HepG2 (cell line): ENCODE results near the gene LRRN2. TPM values are rescaled to one million over a fixed set of nuclear protein-coding genes. Genes with fewer than 3 reads are reported as not detected.

Experiments used
- ATAC-seq: fragments of 200-7000 bp; cut with Tn5 transposase; 3 replicates; pipeline ENCODE4 v1.9.1; 2020; ENCODE audit warnings: mild to moderate bottlenecking, moderate library complexity
- BruUV-seq: library from RNA; stranded (reverse); fragments of 400-500 nt; replicated peaks from 2 replicates; lab custom pipeline; 2021; lab: Mats Ljungman, UMichigan
- CTCF ChIA-PET: fragments of 300-600 bp; formaldehyde crosslinking; extraction: SDS; loops from one replicate; lab custom pipeline; 2021; ENCODE audit warnings: low total read pairs, inconsistent platforms, low intra/inter-chr PET ratio; lab: Yijun Ruan, JAX
- POLR2A ChIA-PET: fragments of 350-600 bp; sonication (Branson Sonifier 250); formaldehyde crosslinking; loops from one replicate; lab custom pipeline; 2020; ENCODE audit warnings: antibody characterized with exemption, inconsistent platforms; lab: Yijun Ruan, JAX
- DNase-seq: peaks from one replicate; pipeline ENCODE4 v3.0.0-alpha.2; 2015; ENCODE audit warnings: low spot score
- FAIRE-seq: peaks from 3 replicates; lab custom pipeline; 2011; peaks lifted over from hg19 to GRCh38; lab: Jason Lieb, UNC
- H2AFZ ChIP-seq: one replicate; pipeline ENCODE4 v1.6.1; 2011; ENCODE audit warnings: low read length, inconsistent platforms
- H3K27ac ChIP-seq: fragments of 300-600 bp; 3 replicates; pipeline ENCODE4 v1.8.0; 2011; ENCODE audit warnings: mixed run types, mild to moderate bottlenecking, mixed read lengths, low read length, inconsistent platforms; ENCODE audit not compliant: insufficient read depth; ENCODE audit errors: extremely low read length
- H3K27me3 ChIP-seq, 2 experiments: fragments of 200-600 bp in 1 of 2; 2 replicates in 1 of 2; 3 replicates in 1 of 2; pipeline versions ENCODE4 v1.6.0 to v1.8.0; 2011; ENCODE audit warnings: low read length in 2 of 2, mild to moderate bottlenecking in 2 of 2, moderate library complexity in 2 of 2, inconsistent platforms in 1 of 2; ENCODE audit not compliant: insufficient read depth in 2 of 2, control insufficient read depth in 1 of 2
- H3K36me3 ChIP-seq, 2 experiments: fragments of 200-600 bp in 1 of 2; replicated peaks in 1 of 2; 2 replicates in 1 of 2; 3 replicates in 1 of 2; pipeline versions ENCODE4 v1.5.1 to v1.8.0; 2011; ENCODE audit warnings: low read length in 2 of 2, inconsistent platforms in 1 of 2; ENCODE audit not compliant: insufficient read depth in 2 of 2, control insufficient read depth in 1 of 2
- H3K4me1 ChIP-seq: 2 replicates; pipeline ENCODE4 v1.5.1; 2012; ENCODE audit warnings: low read length, inconsistent platforms; ENCODE audit not compliant: insufficient read depth
- H3K4me2 ChIP-seq: 2 replicates; pipeline ENCODE4 v1.6.0; 2011; ENCODE audit warnings: low read depth, low read length, inconsistent platforms
- H3K4me3 ChIP-seq, 3 experiments: fragments of 200-600 bp in 1 of 3; sonication (generic), shearing (Covaris generic) in 1 of 3; replicated peaks in 1 of 3; 2 replicates each; pipeline ENCODE4 v1.5.1; 2011 to 2016; ENCODE audit warnings: low read length in 3 of 3, inconsistent platforms in 2 of 3, low read depth in 2 of 3, mild to moderate bottlenecking in 2 of 3, control low read depth in 1 of 3, mixed read lengths in 1 of 3; ENCODE audit not compliant: insufficient read depth in 1 of 3
- H3K79me2 ChIP-seq: one replicate; pipeline ENCODE4 v1.6.1; 2011; ENCODE audit warnings: low read length, inconsistent platforms; ENCODE audit not compliant: insufficient read depth
- H3K9ac ChIP-seq: 2 replicates; pipeline ENCODE4 v1.6.0; 2011; ENCODE audit warnings: mild to moderate bottlenecking, low read depth, low read length, inconsistent platforms; ENCODE audit not compliant: insufficient read depth
- H3K9me3 ChIP-seq: 2 replicates; pipeline ENCODE4 v1.5.1; 2012; ENCODE audit warnings: mild to moderate bottlenecking, low read length
- H4K20me1 ChIP-seq: 2 replicates; pipeline ENCODE4 v1.6.0; 2011; ENCODE audit warnings: inconsistent platforms, mild to moderate bottlenecking, low read length, moderate library complexity; ENCODE audit not compliant: insufficient read depth
- ATF5 ChIP-seq: sonication (generic); formaldehyde crosslinking; IDR thresholded peaks from 2 replicates; pipeline ENCODE4 v1.4.0; 2020; ENCODE audit warnings: mild to moderate bottlenecking, low read depth, missing genetic modification reagents
- GRHL1 ChIP-seq: sonication (generic); formaldehyde crosslinking; conservative IDR thresholded peaks from 2 replicates; pipeline ENCODE4 v1.8.0; 2022; ENCODE audit warnings: missing genetic modification reagents
- NAIF1 ChIP-seq: sonication (generic); formaldehyde crosslinking; IDR thresholded peaks from 2 replicates; pipeline ENCODE4 v1.5.0; 2020; ENCODE audit warnings: mild to moderate bottlenecking, missing genetic modification reagents, borderline replicate concordance
- NR1H2 ChIP-seq: sonication (generic); formaldehyde crosslinking; IDR thresholded peaks from 2 replicates; pipeline ENCODE4 v1.8.1; 2022; ENCODE audit warnings: low read depth, missing genetic modification reagents, borderline replicate concordance
- RAD21 ChIP-seq: fragments of 450-650 bp; formaldehyde crosslinking; IDR thresholded peaks from 2 replicates; pipeline ENCODE4 v1.5.0; 2020; ENCODE audit warnings: mild to moderate bottlenecking
- TCF12 ChIP-seq, 2 experiments: fragments of 450-650 bp in 1 of 2; sonication (generic) in 1 of 2; formaldehyde crosslinking in 1 of 2; IDR thresholded peaks; 2 replicates each; pipeline versions ENCODE4 v1.6.1 to v1.8.0; 2017 to 2022; ENCODE audit warnings: antibody characterized with exemption in 1 of 2, mild to moderate bottlenecking in 1 of 2, missing genetic modification reagents in 1 of 2, moderate library complexity in 1 of 2
- TCF7 ChIP-seq: sonication (generic); IDR thresholded peaks from 2 replicates; pipeline ENCODE4 v1.6.1; 2016; ENCODE audit warnings: antibody characterized with exemption, low read depth
- TEF ChIP-seq: sonication (generic); formaldehyde crosslinking; IDR thresholded peaks from 2 replicates; pipeline ENCODE4 v1.5.0; 2020; ENCODE audit warnings: missing genetic modification reagents
- YY1 ChIP-seq: IDR thresholded peaks from 2 replicates; pipeline ENCODE4 v1.6.1; 2011; ENCODE audit warnings: low read length, low read depth, moderate library complexity, mild to moderate bottlenecking; ENCODE audit not compliant: insufficient read depth, insufficient replicate concordance
- ZBTB14 ChIP-seq: sonication (generic); formaldehyde crosslinking; IDR thresholded peaks from 2 replicates; pipeline ENCODE4 v1.4.0; 2020; ENCODE audit warnings: missing genetic modification reagents
- ZNF446 ChIP-seq: sonication (generic); formaldehyde crosslinking; IDR thresholded peaks from 2 replicates; pipeline ENCODE4 v1.5.0; 2020; ENCODE audit warnings: mild to moderate bottlenecking, missing genetic modification reagents
- ZNF484 ChIP-seq: sonication (generic); formaldehyde crosslinking; IDR thresholded peaks from 2 replicates; pipeline ENCODE4 v1.5.1; 2020; ENCODE audit warnings: mild to moderate bottlenecking, low read depth, missing genetic modification reagents, borderline replicate concordance
- ZNF496 ChIP-seq: sonication (generic); formaldehyde crosslinking; IDR thresholded peaks from 2 replicates; pipeline ENCODE4 v1.8.1; 2023; ENCODE audit warnings: mild to moderate bottlenecking, moderate library complexity, missing genetic modification reagents; ENCODE audit not compliant: insufficient replicate concordance
- ZNF652 ChIP-seq: IDR thresholded peaks from 2 replicates; pipeline ENCODE4 v1.6.1; 2016; ENCODE audit warnings: low read depth, borderline replicate concordance
- ZNF768 ChIP-seq: sonication (generic); formaldehyde crosslinking; IDR thresholded peaks from 2 replicates; pipeline ENCODE4 v1.4.0; 2020; ENCODE audit warnings: missing genetic modification reagents
- WGBS: methylation state at CpG from one replicate; pipeline ENCODE4 v1.1.6; 2017; ENCODE audit warnings: low lambda C conversion rate; 5-methylcytosine and 5-hydroxymethylcytosine counted together
- in situ Hi-C: cut with HindIII; loops from 2 replicates; pipeline ENCODE4 v1.10.0; 2017; ENCODE audit warnings: low pct_unique_long_range_greater_than_20kb; ENCODE audit not compliant: extremely low pct_ligation_motif_present
- intact Hi-C: fragments of 100-400 bp; cut with micrococcal nuclease; formaldehyde crosslinking; loops from one replicate; pipeline ENCODE4 v1.10.0; 2022; ENCODE audit not compliant: unreplicated experiment
- polyA plus RNA-seq, 8 experiments: library from polyadenylated mRNA; depleted of rRNA in 3 of 8; stranded (reverse) in 7 of 8; unstranded in 1 of 8; fragments of >200 nt; fragmentation: Illumina TruSeq in 4 of 8; extraction: Trizol in 4 of 8; gene quantifications; 2 replicates each; pipeline versions ENCODE4 v1.2.1 to v1.2.3, GENCODE V29; 2011 to 2016; ENCODE audit warnings: low read depth in 4 of 8, missing spikeins in 1 of 8, mixed read lengths in 1 of 8; ENCODE audit not compliant: insufficient read depth in 1 of 8
- total RNA-seq, 5 experiments: library from RNA; depleted of rRNA; stranded (reverse); fragments of >200 nt; fragmentation: Illumina TruSeq; extraction: Trizol; gene quantifications; 2 replicates each; pipeline ENCODE4 v1.2.3, GENCODE V29; 2016; ENCODE audit warnings: low read depth in 1 of 5
- TF ChIP-seq, protein P1 (sequence below): sonication (generic); formaldehyde crosslinking; conservative IDR thresholded peaks from 2 replicates; pipeline ENCODE4 v1.4.0; 2020; ENCODE audit warnings: missing genetic modification reagents

Gene LRRN2
- total and polyA plus RNA-seq, 2 of the 13 experiments (the other 11 are each of a cell fraction or from before 2014, with no cell fraction given), result not detected

GRCh38 chr1:204602111-204602579 is 83.4 kb downstream of the LRRN2 start:
- TF ChIP-seq TCF7, result no peak
- TF ChIP-seq ZNF768 (CRISPR knock-in tag), result no peak
- TF ChIP-seq ZNF652 (CRISPR knock-in tag), result no peak
- no peak for TF ChIP-seq GRHL1 (CRISPR knock-in tag)
- no peak for TF ChIP-seq TEF (CRISPR knock-in tag)
- no peak for TF ChIP-seq NR1H2 (CRISPR knock-in tag)
- no peak for TF ChIP-seq YY1
- TF ChIP-seq RAD21 (CRISPR knock-in tag), result no peak
- TF ChIP-seq ATF5, result no peak
- no peak for TF ChIP-seq ZNF496 (CRISPR knock-in tag)
- no peak for TF ChIP-seq ZNF484
- TF ChIP-seq, protein P1, sequence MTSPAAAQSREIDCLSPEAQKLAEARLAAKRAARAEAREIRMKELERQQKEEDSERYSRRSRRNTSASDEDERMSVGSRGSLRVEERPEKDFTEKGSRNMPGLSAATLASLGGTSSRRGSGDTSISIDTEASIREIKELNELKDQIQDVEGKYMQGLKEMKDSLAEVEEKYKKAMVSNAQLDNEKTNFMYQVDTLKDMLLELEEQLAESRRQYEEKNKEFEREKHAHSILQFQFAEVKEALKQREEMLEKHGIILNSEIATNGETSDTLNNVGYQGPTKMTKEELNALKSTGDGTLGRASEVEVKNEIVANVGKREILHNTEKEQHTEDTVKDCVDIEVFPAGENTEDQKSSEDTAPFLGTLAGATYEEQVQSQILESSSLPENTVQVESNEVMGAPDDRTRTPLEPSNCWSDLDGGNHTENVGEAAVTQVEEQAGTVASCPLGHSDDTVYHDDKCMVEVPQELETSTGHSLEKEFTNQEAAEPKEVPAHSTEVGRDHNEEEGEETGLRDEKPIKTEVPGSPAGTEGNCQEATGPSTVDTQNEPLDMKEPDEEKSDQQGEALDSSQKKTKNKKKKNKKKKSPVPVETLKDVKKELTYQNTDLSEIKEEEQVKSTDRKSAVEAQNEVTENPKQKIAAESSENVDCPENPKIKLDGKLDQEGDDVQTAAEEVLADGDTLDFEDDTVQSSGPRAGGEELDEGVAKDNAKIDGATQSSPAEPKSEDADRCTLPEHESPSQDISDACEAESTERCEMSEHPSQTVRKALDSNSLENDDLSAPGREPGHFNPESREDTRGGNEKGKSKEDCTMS, result no peak
- TF ChIP-seq TCF12 (IDR thresholded peaks at IDR 0.05), result no peak
- TF ChIP-seq TCF12 (CRISPR knock-in tag; IDR thresholded peaks at IDR 0.05), result no peak
- no peak for TF ChIP-seq ZBTB14
- no peak for TF ChIP-seq NAIF1
- no peak for TF ChIP-seq ZNF446 (CRISPR knock-in tag)
- TF ChIP-seq, all 625 proteins: peak for 0
- intact Hi-C loops (no loop called here), in situ Hi-C loops (no loop called here)
- no peak overlapping the region for H3K9ac ChIP-seq
- WGBS, result under 1% methylated on average over 6 of the region's 6 CpGs
- H4K20me1 ChIP-seq, result no peaks in the 10 kb centered on the region
- peaks cover 0 to 9% of the 10 kb centered on the region in 2 experiments; a peak in 2 of 5 replicates for H3K27me3 ChIP-seq
- no peak overlapping the region for H2AFZ ChIP-seq
- H3K4me1 ChIP-seq, result 0 out of 2 replicates have a peak, but pooled peaks cover 5% of the 10 kb centered on the region
- H3K9me3 ChIP-seq, result no peaks in the 10 kb centered on the region
- ATAC-seq (no peak), DNase-seq (no peak), FAIRE-seq (no peak)
- ChIA-PET CTCF (no interaction called here), POLR2A (no interaction called here)
- H3K4me2 ChIP-seq, result no peak overlapping the region
- H3K4me3 ChIP-seq, result no peak overlapping the region
- BruUV-seq, result no TSS peak
- no peaks in the 10 kb centered on the region for H3K79me2 ChIP-seq
- no peaks in the 10 kb centered on the region for H3K36me3 ChIP-seq
- no peak overlapping the region for H3K27ac ChIP-seq
